Measurements from ENCODE around the gene GOLGA6L22.
"Not testable (repeated sequence)": the region's sequence is repeated elsewhere in the genome, so short reads cannot be mapped to it uniquely, and the experiment has no call there.

Gene GOLGA6L22

GRCh38 chr15:22458603-22459002 lies at the start of gene GOLGA6L22:
Gene GOLGA6L22 (plus strand): TSS chr15:22458903. CDS start chr15:22458994, 91 bp downstream.
- DNase-seq = not testable (repeated sequence)

- not testable (repeated sequence) for DNase-seq
Observed at GRCh38 chr15:22417288-22417687, 41.4 kb upstream of the GOLGA6L22 start.

- DNase-seq = not testable (repeated sequence)
Observed at GRCh38 chr15:22417795-22418194, 40.9 kb upstream of the GOLGA6L22 start.

GRCh38 chr15:22418212-22418611 lies 40.5 kb upstream of the GOLGA6L22 start:
- DNase-seq = not testable (repeated sequence)

GRCh38 chr15:22418666-22419065 lies 40.0 kb upstream of the GOLGA6L22 start:
- DNase-seq = not testable (repeated sequence)

GRCh38 chr15:22420340-22420739 lies 38.4 kb upstream of the GOLGA6L22 start:
- not testable (repeated sequence) for DNase-seq

GRCh38 chr15:22429426-22429825 lies 29.3 kb upstream of the GOLGA6L22 start:
- not testable (repeated sequence) for DNase-seq

GRCh38 chr15:22431687-22432086 lies 27.0 kb upstream of the GOLGA6L22 start:
- not testable (repeated sequence) for DNase-seq

GRCh38 chr15:22494490-22495113 lies 35.9 kb downstream of the GOLGA6L22 start:
- not testable (repeated sequence) for DNase-seq

GRCh38 chr15:22497200-22497599 lies 38.5 kb downstream of the GOLGA6L22 start:
- not testable (repeated sequence) for DNase-seq

- DNase-seq = not testable (repeated sequence)
Observed at GRCh38 chr15:22498220-22498925, 39.7 kb downstream of the GOLGA6L22 start.

- DNase-seq = not testable (repeated sequence)
Observed at GRCh38 chr15:22502272-22502671, 43.6 kb downstream of the GOLGA6L22 start.

- DNase-seq = not testable (repeated sequence)
Observed at GRCh38 chr15:22506959-22507358, 48.3 kb downstream of the GOLGA6L22 start.

- not testable (repeated sequence) for DNase-seq
Observed at GRCh38 chr15:22516140-22516539, 57.4 kb downstream of the GOLGA6L22 start.
